ENCODE data around the gene TGM5.

DNA sequence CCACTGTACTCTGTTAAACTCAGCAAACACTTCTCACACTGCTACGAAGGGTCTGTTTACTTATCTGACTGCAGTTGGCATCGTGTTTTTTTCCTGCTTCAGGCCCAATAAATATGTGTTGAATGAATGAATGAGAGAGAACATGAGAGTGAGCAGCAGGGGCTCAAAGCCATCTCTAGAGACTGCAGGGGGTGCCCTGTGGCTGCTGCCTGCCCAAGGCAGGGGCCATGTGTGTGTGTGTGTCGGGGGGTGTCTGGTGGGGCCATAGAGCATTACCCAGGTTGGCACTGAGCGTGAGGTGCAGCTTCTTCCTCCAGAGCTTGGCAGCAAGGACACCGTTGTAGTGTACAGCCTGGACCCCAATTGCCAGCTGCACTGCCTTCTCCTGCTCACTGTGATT lies 60.7 kb downstream of the TGM5 start:
- TF ChIP-seq POLR2A (IDR thresholded peaks at IDR 0.05) (no peak), CTCF (IDR thresholded peaks at IDR 0.05) (no peak), POLR2AphosphoS5 (IDR thresholded peaks at IDR 0.05) (no peak)
